Measurements from ENCODE around the gene NHSL1. TPM values are rescaled to one million over a fixed set of nuclear protein-coding genes. Genes with fewer than 3 reads are reported as not detected.

Gene NHSL1
- polyA plus RNA-seq, 3 donors: 0.06 to 2.8 (median 0.51) TPM

- WGBS (ENCODE audit: insufficient coverage): 67% methylated on average over 1 of the region's 2 CpGs
- no peaks in the 10 kb centered on the region for H3K36me3 ChIP-seq (replicated peaks in 1 of 2; ENCODE audit: control insufficient read depth in 1 of 2, insufficient read depth in 2 of 2, low read length in 2 of 2)
- no peak overlapping the region for H3K27ac Mint-ChIP-seq
- H4K20me1 ChIP-seq (ENCODE audit: insufficient read depth, low read length): no peaks in the 10 kb centered on the region
- no peaks in the 10 kb centered on the region for H3K36me3 Mint-ChIP-seq
- H3K79me2 ChIP-seq (ENCODE audit: insufficient read depth, low read length): no peaks in the 10 kb centered on the region
- intact Hi-C loops (cut with micrococcal nuclease): no loop called here
- H3K4me1 ChIP-seq (ENCODE audit: control insufficient read depth in 1 of 2, insufficient read depth in 2 of 2, low read length in 2 of 2): peaks cover 17 to 21% of the 10 kb centered on the region in 2 donors
- H3K4me2 ChIP-seq (replicated peaks; ENCODE audit: extremely low read depth, low read length, poor library complexity, severe bottlenecking): no peak overlapping the region
- no peak overlapping the region for H3K27ac ChIP-seq (ENCODE audit: low read depth in 1 of 2, low read length in 2 of 2)
- H3K9ac ChIP-seq (ENCODE audit: insufficient read depth, low read length, poor library complexity, severe bottlenecking): no peak overlapping the region
- TF ChIP-seq, protein P1, sequence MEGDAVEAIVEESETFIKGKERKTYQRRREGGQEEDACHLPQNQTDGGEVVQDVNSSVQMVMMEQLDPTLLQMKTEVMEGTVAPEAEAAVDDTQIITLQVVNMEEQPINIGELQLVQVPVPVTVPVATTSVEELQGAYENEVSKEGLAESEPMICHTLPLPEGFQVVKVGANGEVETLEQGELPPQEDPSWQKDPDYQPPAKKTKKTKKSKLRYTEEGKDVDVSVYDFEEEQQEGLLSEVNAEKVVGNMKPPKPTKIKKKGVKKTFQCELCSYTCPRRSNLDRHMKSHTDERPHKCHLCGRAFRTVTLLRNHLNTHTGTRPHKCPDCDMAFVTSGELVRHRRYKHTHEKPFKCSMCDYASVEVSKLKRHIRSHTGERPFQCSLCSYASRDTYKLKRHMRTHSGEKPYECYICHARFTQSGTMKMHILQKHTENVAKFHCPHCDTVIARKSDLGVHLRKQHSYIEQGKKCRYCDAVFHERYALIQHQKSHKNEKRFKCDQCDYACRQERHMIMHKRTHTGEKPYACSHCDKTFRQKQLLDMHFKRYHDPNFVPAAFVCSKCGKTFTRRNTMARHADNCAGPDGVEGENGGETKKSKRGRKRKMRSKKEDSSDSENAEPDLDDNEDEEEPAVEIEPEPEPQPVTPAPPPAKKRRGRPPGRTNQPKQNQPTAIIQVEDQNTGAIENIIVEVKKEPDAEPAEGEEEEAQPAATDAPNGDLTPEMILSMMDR (IDR thresholded peaks at IDR 0.05): no peak
- no peak overlapping the region for H3K4me3 Mint-ChIP-seq
- H3K4me3 ChIP-seq (replicated peaks in 1 of 3; ENCODE audit: low read depth in 2 of 3, low read length in 3 of 3): no peak overlapping the region
- H3K27me3 Mint-ChIP-seq (ENCODE audit: low read depth in 3 of 3): peaks cover 0 to 2% (median 0%) of the 10 kb centered on the region in 3 donors
- peaks cover 0 to under 1% (median 0%) of the 10 kb centered on the region in 7 donors for H3K9me3 Mint-ChIP-seq
- no peak for DNase-seq
- H3K4me1 Mint-ChIP-seq: peaks cover 16% of the 10 kb centered on the region
- H2AFZ ChIP-seq (ENCODE audit: insufficient read depth, low read depth, low read length, poor library complexity, severe bottlenecking): no peak overlapping the region
- H3K9me3 ChIP-seq (replicated peaks in 1 of 2; ENCODE audit: control insufficient read depth in 1 of 2, insufficient read depth in 1 of 2, low read length in 2 of 2): no peaks in the 10 kb centered on the region
- H3K27me3 ChIP-seq (ENCODE audit: control insufficient read depth in 2 of 2, insufficient read depth in 2 of 2, low read length in 2 of 2): no peaks in the 10 kb centered on the region
These were observed 25.2 kb upstream of the NHSL1 start for GRCh38 chr6:138524526-138524925.

DNA sequence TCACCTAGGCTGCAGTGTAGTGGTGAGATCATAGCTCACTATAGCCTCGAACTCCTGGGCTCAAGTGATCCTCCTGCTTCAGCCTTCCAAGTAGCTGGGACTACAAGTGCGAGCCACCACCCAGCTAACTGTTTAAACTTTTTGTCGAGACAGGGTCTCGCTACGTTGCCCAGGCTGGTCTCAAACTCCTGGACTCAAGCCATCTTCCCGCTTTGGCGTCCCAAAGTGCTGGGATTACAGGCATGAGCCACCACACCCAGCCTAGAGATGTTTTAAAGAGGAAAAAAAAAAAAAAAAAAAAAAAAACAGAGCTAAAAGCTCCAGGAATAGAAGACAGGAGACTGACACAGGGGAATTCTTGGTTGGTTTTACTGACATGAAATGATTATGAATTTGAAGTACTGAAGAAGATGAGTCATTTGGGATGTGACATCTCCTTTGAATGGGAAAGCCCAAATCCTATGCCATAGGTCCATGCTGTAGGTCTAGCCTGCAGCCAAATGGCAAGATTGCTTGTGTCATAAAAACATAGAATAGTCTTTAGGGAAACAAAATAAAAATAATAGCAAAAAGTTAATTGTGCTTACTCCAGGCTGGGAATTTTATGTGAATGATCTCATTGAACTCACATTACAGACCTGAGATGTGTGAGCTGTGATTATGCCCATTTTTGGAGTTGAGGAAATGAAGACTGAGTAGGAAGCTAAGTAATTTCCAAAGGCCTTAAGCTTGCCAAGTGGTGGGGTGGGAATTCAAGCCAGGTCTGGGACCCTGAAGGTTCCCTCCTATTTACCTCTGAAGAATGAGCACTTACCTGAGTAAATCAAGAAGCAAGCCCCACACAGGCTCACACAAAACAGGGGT lies 24.3 kb upstream of the NHSL1 start:
- H3K27me3 ChIP-seq (ENCODE audit: control insufficient read depth in 2 of 2, insufficient read depth in 2 of 2, low read length in 2 of 2): no peaks in the 10 kb centered on the region
- peaks cover 17 to 21% of the 10 kb centered on the region in 2 donors for H3K4me1 ChIP-seq (ENCODE audit: control insufficient read depth in 1 of 2, insufficient read depth in 2 of 2, low read length in 2 of 2)
- TF ChIP-seq, protein P1 (IDR thresholded peaks at IDR 0.05): no peak
- no peak overlapping the region for H2AFZ ChIP-seq (ENCODE audit: insufficient read depth, low read depth, low read length, poor library complexity, severe bottlenecking)
- 92% methylated on average over 2 of the region's 7 CpGs for WGBS (ENCODE audit: insufficient coverage)
- no peak overlapping the region for H3K9ac ChIP-seq (ENCODE audit: insufficient read depth, low read length, poor library complexity, severe bottlenecking)
- no peaks in the 10 kb centered on the region for H3K79me2 ChIP-seq (ENCODE audit: insufficient read depth, low read length)
- Mint-ChIP-seq H3K27me3 (ENCODE audit: low read depth in 3 of 3) (peaks cover 0 to 2% (median 2%) of the 10 kb centered on the region in 3 donors), H3K36me3 (no peaks in the 10 kb centered on the region), H3K4me3 (no peak overlapping the region), H3K4me1 (peaks cover 16% of the 10 kb centered on the region), H3K27ac (no peak overlapping the region), H3K9me3 (no peaks in the 10 kb centered on the region)
- H3K4me3 ChIP-seq (replicated peaks in 1 of 3; ENCODE audit: low read depth in 2 of 3, low read length in 3 of 3): no peak overlapping the region
- peak in 1 of 3 donors; percentile 68 for DNase-seq
- intact Hi-C loops (cut with micrococcal nuclease): no loop called here
- no peaks in the 10 kb centered on the region for H4K20me1 ChIP-seq (ENCODE audit: insufficient read depth, low read length)
- no peaks in the 10 kb centered on the region for H3K9me3 ChIP-seq (replicated peaks in 1 of 2; ENCODE audit: control insufficient read depth in 1 of 2, insufficient read depth in 1 of 2, low read length in 2 of 2)
- H3K4me2 ChIP-seq (replicated peaks; ENCODE audit: extremely low read depth, low read length, poor library complexity, severe bottlenecking): no peak overlapping the region
- H3K36me3 ChIP-seq (replicated peaks in 1 of 2; ENCODE audit: control insufficient read depth in 1 of 2, insufficient read depth in 2 of 2, low read length in 2 of 2): no peaks in the 10 kb centered on the region
- no peak overlapping the region for H3K27ac ChIP-seq (ENCODE audit: low read depth in 1 of 2, low read length in 2 of 2)
